Stimulated activated CD8-positive, alpha-beta memory T cell treated with anti-CD3 and anti-CD28 coated beads, Interleukin-15, amount 100 ng/mL, for 24 hours (primary cell): Measurements from ENCODE around the gene DFFA.
"Not testable (repeated sequence)": the region's sequence is repeated elsewhere in the genome, so short reads cannot be mapped to it uniquely, and the experiment has no call there.

Source experiments
- DNase-seq: peaks from one replicate; pipeline ENCODE4 v3.0.0-alpha.2; 2020; ENCODE audit warnings: low read depth

The DFFA gene

DNA sequence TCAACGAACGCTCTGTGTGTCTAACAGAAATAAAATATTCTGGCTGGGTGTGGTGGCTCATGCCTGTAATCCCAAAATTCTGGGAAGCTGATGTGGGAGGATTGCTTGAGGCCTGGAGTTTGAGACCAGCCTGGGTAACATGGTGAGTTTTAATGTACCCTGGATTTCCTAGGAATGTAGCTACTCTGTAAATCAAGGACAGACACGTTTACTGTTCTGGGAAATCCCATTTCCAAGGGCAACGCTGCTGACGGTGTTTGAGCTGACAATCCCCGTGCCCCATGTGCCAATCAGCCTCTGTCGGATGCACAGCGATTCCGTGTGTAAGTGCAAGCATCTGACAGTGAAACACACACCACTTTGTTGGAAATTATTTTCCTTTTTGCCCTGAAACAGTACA lies 14.5 kb downstream of the DFFA start:
- no peak for DNase-seq

DNA sequence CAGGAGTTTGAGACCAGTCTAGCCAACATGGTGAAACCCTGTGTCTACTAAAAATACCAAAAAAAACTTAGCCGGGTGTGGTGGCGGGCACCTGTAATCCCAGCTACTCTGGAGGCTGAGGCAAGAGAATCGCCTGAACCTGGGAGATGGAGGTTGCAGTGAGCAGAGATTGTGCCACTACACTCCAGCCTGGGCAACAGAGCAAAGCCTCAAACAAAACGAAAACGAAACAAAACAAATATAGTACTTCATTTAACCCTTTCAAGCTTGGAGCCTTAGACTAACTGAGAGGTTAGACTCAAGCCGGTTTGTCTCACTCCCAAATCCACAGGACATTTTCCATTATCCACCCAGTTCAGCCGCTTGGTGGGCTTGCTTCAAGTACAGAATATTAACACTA lies 14.9 kb downstream of the DFFA start:
- not testable (repeated sequence) for DNase-seq

DNA sequence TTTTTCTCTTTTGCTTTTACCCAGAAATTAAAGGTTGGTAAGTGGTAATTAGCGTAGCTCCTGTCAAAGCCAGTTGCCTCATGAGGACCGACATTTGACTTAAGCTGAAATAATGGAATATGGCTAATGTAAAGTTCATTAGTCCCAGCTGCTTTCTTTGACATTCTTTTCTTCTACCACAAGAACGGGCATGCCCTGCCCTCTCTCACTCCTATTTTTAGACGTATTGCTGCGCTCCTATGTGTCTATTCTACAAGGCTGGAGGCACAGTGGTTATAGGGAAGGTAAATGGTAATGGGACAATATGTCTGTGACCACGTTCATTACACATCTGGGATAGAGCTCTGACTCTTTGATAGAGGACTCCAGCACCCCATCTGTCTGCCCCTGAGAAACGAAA lies 15.7 kb downstream of the DFFA start:
- DNase-seq: no peak

DNA sequence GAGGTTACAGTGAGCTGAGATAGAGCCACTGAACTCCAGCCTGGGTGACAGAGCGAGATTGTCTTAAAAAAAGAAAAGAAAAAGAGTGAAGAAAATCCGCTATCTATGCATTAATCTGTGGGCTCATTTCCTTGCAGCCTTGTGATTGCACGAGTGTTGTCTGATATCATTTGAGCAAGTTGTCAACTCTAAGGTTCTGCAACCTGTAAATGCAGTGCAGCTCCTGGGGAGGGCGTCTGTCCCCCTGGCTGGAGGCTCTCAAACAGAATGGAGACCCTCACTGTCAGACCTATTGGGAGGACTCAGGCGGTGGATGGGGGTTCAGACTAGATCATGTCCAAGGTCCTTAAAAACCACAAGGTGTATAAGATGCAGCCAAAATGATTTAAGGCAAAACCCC lies 16.3 kb downstream of the DFFA start:
- no peak for DNase-seq

DNA sequence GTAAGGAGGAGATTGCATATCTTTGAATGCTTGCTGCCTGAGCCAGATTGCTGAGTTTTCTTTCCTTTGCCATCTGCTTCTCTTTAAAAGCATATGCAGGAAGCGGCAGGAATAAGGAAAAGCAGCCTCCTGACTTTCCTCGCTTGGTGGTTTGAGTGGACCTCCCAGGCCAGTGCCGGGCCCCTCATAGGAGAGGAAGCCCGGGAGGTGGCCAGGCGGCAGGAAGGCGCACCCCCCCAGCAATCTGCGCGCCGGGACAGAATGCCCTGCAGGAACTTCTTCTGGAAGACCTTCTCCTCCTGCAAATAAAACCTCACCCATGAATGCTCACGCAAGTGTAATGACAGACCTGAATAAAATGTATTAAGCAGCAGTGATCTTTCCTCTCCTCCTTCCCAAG lies 21.0 kb downstream of the DFFA start:
- no peak for DNase-seq

DNA sequence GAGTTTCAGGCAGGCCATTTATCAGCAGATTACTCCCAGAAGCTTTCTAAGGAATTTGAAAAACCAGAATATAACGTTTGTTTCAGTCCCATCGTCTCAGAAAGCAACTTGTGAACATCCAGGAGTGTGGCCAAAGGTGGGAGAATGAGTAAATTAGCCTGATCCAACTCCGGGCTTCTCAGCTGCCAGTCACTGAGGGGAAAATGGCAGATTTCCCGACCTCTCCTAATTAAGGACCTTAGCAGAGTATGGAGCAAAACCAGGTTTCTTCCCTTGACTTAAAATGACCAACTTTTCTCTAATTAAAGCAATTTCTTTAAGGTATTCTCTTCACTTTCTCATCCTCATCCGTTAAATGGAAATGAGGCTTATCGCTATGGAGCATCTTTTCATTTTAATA lies 21.5 kb downstream of the DFFA start:
- DNase-seq: no peak

DNA sequence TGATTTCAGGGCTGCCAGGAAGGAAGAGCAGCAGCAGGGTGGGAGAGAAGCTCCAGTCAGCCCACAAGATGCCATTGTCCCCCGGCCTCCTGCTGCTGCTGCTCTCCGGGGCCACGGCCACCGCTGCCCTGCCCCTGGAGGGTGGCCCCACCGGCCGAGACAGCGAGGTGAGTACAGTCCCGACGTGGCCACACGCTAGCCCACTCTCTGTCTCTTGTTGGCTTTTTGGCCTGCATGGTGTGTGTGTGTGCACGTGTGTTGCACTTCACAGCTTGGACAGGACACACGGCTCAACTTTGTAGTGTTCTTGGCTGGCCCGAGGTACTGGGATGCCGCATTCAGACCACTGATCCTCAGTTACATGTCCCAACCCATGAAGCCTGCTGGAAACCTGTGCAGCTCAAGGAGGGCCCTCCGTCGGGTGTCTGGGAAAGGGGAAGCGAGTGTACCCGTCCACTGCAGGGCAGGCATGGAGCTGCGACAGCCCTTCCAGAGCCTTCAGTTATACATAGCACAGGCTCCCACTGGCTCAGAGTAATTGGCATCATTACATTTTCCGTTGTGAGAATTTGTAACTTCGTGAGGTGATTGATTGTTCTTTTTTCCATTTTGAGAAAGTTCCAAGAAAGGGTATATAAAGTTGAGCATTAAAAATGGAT lies 22.0 kb downstream of the DFFA start:
- DNase-seq: no peak

DNA sequence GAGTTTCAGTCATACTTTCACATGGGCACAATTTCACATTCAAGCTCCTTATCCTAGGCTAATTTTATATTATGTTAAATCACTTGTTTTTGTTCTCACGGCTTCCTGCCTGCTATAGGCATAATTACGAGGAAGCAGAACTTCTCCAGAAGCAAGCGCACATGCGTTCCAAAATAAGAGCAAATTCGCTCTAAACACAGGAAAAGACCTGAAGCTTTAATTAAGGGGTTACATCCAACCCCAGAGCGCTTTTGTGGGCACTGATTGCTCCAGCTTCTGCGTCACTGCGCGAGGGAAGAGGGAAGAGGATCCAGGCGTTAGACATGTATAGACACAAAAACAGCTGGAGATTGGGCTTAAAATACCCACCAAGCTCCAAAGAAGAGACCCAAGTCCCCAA lies 22.6 kb downstream of the DFFA start, which contains the start of gene CORT:
TSS of gene CORT (plus strand) at position 281 of the 400 bp plus-strand sequence. CDS start 193 bp downstream, outside the sequence.
- DNase-seq: no peak

DNA sequence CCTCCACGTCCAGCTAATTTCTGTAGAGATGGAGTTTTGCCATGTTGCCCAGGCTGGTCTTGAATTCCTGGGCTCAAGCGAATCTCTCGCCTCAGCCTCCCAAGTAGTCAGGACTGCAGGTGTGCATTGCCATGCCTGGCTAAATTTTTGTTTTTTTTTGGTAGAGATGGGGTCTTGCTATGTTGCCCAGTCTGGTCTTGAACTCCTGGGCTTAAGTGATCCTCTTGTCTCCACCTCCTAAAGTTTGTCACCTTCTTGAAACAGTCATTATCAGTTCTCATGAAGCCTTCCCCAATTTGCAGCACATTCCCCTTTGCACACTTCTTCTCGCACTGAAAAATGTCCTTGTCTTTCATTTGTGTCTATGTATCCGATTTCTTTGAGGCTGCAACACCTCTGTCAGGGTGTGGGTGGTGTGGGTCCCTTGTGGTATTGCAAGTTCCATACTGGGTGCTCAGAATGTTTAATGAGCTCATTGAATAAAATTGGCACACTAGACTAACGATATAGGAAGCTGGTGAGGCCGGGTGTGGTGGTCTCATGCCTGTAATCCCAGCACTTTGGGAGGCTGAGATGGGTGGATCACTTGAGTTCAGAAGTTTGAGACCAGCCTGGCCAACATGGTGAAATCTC lies 25.4 kb downstream of the DFFA start:
- DNase-seq: no peak

DNA sequence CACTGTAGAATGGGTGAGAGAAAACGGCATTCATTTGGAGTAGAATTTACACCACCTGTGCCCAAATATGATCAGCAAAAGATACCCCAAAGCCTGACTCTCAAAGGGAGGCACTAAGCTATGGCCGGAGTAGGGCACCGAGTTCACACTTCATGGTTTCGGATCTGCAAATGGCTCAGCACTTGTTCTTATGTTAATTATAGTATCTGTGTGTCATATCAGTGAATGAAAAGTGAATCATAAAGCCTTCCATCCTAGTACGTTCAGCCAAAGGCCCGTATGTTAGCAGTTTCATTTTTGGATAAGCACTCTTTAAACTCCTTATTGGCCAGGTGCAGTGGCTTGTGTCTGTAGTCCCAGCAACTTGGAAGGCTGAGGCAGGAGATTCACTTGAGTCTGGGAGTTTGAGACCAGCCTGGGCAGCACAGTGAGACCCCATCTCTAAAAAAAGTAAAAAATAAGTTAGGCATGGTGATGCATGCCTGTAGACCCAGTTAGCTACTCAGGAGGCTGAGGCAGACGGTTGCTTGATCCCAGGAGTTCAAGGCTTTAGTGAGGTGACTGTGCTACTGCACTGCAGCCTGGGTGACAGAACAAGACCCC lies 27.4 kb downstream of the DFFA start:
- no peak for DNase-seq

DNA sequence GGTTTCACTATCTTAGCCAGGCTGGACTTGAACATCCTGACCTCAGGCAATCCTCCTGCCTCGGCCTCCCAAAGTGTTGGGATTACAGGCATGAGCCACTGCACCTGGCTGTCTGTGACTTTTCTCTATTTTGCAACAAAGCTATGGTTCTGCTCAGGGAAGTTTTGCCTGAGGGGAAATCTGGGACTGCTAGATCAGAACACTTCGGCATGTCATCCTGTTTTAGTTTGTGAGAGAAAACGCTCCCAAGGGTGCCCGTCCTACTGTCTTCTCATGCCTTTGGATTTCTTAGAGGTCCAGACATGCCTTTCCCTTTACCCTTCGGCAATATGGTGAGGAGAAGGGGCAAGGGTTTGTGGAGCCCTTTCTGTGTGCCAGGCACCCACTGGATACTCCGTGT lies 28.1 kb downstream of the DFFA start:
- DNase-seq: no peak

DNA sequence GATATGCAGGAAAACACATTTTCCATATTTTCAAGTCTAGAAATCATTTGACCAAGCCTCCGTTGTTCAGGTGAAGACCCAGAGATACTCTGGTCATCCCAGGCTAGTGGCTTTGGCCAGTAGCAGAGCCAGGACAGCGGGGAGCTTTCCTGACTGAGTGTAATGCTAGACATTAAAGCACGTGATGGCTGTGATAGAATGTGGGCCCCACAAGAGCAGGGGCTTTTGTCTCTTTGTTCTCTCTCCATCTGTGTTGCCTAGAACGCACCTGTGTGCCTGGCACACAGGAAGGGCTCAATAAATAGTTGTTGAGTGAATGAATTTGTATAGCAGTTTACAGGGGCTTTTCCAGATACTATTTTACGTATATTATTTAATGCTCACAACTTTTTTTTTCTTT lies 31.5 kb downstream of the DFFA start:
- DNase-seq: no peak

DNA sequence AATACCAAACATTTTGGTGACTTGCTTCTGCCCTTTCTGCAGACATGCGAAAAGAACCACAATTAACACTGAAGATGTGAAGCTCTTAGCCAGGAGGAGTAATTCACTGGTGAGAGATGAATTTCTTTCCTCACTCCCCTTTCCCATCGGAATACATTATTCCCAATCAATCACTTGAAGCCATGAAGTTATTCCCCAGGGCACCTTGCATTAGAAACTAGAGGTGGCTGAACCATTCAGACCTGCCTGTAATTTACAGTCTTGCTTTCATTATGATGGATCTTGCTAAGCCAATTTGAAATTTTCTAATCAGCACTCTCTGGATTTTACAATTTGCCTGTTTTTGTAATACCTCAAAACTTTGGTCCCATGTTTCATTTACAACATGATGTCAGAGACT lies 32.0 kb downstream of the DFFA start:
- DNase-seq: no peak

DNA sequence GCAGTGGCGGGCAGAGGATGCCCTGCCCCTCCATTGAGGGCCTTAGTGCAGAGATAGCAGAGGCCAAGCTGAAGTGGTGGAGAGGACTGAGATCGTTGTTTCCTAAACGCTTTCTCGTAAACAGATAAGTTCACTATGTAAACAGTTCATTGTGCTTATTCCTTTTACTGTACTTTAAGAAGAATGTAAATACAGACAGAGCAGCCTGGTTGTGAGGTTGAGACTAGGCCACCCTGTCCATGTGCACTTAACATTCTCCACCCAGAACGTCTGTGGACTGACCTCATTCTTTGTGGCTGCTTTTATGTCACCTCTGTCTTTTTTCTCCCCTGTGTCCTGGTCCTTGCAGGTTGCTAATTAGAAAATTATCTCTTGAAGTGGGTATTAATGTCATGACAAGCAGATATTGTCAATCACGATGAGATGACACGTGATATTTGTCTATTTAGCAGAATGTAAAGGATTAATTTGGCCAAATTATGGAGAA lies 33.6 kb downstream of the DFFA start:
- DNase-seq: no peak

DNA sequence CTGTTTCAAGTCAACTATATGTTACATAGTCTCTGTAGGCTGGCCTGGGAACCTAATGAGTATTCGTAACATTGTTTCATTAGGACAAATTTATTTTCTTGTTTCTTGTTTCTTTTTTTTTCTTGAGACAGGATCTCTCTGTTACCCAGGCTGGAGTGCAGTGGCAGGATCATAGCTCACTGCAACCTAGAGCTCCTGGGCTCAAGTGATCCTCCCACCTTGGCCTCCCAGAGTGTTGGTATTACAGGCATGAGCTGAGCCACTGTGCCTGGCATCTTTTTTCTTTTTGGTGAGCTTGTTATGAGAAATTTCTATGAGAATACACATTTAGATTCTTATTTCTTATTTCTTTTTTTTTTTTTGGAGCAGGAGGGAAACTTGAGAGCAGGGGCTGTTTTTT lies 35.3 kb downstream of the DFFA start:
- no peak for DNase-seq

DNA sequence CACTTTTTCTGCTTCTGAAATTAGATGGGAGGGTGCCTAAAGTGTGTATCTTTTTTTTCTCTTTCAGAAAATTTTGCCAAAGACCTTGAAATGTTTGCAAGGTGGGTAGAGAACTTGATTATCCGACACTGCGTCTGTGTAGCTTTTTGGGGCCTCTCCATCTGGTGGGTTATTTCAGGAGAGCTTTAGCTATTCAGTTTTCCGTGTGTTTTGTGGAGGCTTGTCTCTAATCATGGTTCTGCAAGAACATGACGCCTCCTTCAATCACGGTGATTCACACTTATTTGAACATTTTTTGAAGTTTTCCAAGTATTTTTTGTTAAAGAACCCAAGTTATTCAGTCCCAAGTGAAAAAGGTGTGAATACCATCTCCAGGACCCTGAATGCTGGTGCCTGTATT lies 37.7 kb downstream of the DFFA start:
- no peak for DNase-seq

DNA sequence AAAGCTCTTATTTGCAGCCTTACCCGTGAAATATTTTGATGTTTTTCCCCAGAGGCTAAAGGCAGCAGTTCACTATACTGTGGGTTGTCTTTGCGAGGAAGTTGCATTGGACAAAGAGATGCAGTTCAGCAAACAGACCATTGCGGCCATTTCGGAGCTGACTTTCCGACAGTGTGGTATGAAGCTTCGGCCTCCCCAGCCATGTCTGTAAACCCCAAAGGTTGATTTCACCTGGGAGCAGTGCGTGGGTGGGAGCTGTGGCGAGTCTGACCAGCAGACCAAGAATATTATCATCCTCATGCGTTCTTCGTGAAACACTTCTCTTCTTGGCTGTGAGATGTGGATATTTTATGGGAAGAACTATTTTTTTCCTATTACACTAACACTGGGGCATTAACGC lies 38.5 kb downstream of the DFFA start:
- no peak for DNase-seq

DNA sequence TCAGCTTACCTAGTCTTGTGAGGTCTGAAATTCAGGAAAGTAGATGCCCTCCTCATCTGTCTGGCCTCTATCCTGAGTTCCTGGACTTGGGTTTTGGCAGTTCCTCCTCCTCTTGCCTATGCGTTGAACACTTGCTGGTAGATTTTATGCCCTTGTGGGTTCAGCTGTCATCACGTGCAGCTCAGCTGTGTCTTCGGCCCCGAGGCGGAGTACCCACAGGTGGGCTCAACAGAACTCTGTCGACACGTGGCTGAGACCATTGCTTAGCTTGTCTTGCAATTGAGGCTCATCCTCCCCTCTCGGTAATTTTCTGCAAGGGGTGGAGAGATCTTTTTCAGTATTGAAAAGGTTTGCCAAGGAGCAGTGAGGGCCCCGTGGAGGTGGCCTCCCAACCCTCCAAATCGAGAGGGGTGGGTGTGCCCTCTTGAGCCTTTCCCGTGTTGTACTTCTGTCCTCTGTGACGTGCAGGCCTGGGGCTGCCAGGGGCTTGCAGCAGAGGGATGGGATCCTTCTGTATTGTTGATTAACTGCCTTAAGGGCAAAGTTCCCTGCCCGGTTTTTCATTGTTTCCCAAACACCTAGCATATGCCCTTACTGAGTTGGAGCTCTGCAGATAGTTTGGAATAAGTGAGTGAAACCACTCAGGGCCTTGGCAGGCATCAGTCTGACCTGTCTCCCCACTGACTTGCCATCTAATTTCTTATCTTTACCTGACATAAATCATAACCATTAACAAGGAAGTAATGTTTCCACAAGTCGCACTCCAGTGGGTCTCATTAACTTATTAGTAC lies 39.2 kb downstream of the DFFA start:
- no peak for DNase-seq

DNA sequence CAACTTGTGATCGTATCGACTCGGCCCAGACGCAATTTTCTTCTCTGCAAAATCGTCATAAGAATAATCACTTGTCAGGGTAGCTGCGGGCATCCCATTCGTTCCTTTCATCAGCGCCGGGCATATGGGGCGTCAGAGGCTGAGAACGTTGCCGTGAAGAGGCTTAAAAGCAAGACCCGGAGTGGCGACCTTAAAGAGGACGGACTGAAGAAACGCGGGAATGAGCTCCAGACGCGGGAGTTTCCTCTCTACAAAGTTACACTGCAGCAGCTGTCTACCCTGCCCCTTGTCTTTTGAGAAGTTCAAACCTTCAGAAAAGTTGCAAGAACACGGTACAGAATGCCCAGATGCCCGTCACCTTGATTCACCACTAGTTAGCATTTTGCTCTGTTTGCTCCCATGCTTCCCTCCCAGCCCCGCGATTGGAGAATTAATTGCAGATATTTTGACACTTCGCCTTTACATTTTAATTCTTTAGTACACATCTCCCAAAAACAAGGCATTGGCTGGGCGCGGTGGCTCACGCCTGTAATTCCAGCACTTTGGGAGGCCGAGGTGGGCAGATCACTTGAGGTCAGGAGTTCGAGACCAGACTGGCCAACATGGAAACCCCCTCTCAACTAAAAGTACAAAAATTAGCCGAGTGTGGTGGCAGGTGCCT lies 41.1 kb downstream of the DFFA start:
- no peak for DNase-seq

DNA sequence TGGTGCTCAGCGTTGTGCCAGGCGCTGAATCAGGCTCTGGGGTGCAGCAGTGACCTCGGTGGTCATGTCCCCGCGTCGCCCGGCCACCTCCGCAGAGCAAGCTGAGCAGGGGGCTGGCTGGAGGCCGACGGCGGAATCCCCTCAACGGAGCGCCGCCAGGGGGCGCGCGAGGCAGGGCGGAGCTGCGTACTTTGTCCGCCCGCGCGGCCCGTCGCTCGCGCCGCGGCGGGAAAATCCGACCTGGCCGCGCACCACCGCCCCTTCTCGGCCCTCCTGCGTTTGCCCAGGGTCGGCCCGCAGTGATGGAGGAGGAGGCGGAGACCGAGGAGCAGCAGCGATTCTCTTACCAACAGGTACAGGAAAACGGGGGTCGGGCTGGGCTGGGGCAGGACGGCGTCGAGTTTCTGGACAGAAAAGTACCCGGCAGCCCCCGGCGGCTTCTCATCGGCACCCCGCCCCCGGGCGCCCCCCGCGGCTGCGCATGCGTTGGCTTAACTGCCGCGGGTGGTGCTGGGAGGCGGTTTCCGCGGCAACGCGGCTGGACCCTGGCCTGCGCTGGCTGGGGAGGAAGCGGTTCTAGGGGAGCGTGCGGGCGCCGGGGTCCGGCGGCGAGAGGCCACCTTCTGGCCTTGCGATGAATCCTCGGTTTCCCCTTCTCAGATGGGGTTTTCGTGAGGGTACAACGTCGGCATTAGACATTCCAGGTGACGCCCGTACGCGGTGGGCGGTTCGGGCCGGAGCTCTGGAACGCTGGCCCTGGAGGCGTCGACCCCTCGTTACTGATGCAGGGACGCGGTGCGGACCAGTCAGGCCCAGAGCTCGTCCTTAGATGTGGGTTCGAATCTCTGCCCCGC lies 41.9 kb downstream of the DFFA start, which contains the start of gene CENPS:
TSS of gene CENPS (plus strand) at position 218 of the 854 bp plus-strand sequence. CDS start at position 303, 85 bp downstream.
- DNase-seq: peak; percentile 96

DNA sequence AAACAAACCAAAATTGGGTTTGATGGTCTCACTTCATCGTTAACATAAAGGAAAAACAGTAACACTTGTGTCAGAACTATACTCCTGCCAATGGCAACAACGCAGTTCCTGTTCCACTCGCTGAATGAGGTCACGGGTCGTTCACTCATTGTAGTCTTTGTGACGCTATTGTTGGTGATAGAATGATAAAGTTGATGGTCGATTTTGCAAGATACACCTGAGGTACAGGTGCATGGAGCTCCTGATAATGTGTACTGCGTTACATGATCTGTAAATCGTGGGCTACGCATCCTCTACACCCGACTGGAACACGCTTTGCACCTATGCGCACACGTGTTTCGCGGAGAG lies 42.5 kb downstream of the DFFA start:
- no peak for DNase-seq
